GM19328 (cell line): ENCODE measurements around the gene SIAE.

ENCODE experiments used
- ATAC-seq: cut with Tn5 transposase; IDR thresholded peaks from one replicate; pipeline ENCODE4 v1.9.1; 2021; ENCODE audit warnings: mild to moderate bottlenecking, moderate library complexity; ENCODE audit not compliant: unreplicated experiment

Gene SIAE

GRCh38 chr11:124673333-124674167 is at the start of gene SIAE, which contains the start of gene SPA17:
TSS of gene SIAE (minus strand) at chr11:124673739. CDS start at chr11:124673708, 31 bp downstream.
TSS of gene SPA17 (plus strand) at chr11:124673904. CDS start at chr11:124675265, 1,361 bp downstream.
- peak; percentile 93 for ATAC-seq

DNA sequence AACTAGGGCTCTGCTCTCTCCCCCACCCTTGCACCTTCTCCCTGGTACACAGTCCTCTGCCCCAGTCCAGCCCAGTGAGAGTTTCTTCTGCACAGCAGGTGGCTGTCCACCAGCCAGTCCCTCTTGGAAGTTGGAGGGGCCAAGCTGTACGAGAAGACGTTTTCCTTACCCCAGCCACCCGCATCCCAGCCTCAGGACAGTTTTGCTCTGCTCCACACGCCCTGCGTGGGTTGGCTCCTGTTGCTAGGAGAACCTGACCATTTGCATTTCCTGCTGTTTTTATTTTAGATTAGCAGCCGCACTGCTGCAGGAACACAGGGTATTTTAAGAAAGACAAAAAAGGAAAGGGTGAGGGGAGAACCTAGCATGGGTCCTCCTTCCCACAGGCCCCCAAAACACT is 48.6 kb upstream of the SIAE start:
- ATAC-seq: no peak

DNA sequence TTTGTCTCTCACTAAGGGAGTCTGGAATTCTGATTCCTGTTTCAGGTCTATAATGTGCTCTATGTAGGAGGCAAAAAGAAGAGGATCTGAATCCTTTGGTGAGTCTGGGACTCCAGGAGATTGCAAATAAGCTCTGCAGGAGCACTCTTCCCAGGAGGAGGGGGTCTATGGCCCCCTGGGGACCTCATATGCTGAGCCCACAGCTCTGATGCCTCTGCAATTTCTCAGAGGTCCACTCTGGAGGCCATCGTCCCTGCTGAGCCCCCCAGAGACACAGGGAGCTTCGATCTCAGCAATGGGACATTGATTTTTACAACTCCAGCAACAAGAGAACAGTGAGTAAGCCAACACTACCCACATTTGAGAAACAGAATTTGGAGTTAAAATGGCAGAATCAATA is 46.0 kb upstream of the SIAE start:
- ATAC-seq: no peak

GRCh38 chr11:124718801-124719200 is 45.3 kb upstream of the SIAE start:
- no peak for ATAC-seq

DNA sequence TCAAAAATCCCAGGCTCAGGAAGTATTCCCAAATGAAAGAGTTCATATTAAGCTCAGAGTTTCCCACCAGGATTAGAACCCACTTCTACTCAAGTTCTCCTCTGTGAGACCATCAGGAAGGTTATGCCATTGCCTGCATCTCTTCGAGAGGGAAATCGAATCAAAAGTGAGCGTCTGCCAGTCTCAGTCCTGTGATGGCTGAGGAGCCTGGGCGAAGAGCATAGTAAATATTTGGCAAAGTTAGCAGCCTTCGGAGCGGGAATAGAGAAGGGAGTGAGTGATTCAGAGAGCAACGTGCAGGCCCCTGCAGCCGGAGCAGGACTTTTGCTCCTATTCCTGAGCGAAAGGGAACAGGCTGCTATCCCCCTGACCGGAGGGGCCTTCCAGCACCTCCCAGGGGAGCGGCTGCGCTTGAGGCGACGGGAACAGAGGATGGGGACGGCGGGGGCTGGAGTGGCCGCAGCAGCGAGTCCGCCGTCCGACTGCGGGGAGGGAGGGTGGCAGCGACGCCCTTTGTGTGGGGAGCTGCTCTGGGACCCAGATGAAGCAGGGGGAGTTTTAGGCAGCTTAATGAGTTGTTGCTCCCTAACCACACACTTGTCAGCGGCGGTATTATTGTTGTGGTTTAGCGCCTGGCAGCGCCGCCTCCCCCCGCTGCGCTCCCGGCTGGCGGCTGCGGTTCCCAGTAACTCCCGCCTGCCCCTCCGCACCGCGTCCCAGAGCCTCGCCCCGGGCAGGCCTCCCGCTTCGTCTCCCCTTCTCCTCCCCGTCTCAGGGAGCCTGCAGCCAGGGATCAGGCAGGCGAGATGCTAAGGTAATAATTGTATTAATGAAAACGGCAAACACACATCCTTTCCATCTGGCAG is 44.5 kb upstream of the SIAE start:
- ATAC-seq: no peak

GRCh38 chr11:124717421-124717785 is 43.9 kb upstream of the SIAE start:
- no peak for ATAC-seq

DNA sequence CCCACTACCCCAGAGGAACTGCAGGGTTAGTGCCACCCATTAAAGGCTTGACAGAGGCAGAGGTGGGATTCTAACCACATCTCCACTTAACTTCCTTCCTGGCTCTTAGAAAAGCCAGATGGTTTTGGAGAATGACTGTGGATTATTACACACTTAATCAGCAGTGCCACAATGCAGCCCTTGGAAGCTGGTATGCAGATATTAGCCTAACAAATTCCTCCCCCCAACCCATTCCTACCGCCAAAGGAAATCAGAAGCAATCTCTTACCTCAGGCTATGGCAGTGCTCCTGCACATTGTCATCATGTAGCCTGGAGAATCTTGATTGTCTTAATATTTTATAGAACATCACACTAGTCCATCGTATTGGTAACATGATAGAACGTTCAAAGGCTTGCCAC is 43.1 kb upstream of the SIAE start:
- ATAC-seq: no peak

DNA sequence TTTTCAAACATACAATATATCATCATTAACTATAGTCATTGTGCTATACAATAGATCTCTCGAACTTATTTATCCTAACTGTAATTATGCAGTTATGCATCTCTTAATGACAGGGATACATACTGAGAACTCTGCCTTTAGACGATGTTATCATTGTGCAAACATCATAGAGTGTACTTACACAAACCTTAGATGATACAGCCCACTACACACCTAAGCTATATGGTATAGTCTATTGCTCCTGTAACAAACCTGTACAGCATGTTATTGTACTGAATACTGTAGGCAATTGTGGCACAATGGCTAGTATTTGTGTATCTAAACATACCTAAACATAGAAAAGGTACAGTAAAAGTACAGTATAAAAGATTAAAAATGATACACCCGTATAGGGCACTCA is 38.9 kb upstream of the SIAE start:
- ATAC-seq: no peak

GRCh38 chr11:124707829-124708228 is 34.3 kb upstream of the SIAE start:
- ATAC-seq: no peak

DNA sequence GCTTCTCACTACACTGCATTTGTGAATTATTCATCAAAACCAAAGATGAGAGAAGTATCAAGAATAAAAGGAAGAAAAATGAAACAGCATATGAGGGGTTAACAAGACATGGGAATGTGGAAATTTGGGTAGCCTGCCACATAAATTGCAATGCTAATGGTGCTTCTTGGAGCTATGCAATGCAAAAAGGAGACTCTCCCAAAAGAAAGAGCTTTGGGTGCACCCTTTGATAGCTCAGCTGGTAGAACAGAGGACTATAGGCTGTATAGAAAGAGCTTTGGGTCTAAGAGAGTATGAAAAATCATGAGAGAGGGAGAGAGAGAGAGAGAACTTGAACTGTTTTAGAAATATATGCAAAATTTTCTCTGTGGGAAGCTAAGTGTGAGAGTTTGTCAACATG is 26.5 kb upstream of the SIAE start:
- no peak for ATAC-seq

DNA sequence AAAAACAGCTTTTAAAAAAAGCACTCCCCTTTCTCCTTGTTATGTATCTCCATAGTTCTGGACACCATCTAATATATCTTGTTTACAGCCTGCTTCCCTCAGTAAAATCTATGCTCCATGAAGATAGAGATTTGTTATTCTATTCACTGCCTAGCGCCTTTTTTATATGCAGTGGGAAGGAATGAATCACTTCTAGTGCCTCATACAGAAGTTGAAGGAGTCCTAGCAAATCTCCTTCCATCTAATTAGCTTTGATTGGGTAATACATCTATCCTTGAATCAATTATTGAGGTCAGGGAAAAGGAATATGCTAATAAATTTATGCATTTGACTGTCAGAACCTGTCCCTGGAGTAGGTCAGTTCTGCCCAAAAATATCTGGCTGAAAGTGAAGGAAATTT is 26.0 kb upstream of the SIAE start:
- ATAC-seq: no peak

DNA sequence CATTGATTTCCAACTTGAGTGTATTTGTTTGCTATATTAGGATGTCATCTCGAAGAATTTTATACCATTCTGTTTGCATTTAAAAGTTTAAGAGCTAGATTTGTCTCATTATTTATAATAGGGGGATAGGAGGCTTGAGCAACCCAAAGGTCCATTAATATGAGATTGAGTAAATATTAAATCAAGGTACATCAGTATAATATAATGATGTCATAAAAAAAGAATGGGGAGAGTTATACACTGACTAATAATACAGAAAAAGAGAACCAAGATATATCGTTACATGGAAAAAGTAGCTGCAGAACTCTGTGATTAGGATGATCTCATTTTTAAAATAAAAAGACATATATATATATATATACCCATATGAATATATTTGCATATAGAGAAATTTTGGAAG is 19.6 kb upstream of the SIAE start:
- ATAC-seq: no peak

DNA sequence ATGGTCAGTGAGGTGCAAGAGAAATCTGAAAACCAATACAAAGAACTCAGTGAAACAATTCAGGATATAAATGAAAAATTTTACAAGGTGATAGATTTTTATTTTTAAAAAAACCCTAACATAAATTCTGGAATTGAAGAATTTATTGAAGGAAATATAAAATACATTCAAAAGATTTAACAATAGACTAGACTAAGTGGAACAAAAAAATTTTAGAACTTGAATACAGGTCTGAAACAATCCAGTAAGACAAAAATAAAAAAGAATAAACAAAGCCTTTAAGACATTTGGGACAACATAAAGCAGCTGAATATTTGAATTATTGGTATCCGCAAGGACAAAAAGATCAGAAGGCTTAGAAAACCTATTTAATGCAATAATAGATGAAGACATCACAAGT is 8.9 kb upstream of the SIAE start:
- ATAC-seq: no peak

GRCh38 chr11:124681421-124681820 is 7.9 kb upstream of the SIAE start:
- no peak for ATAC-seq

DNA sequence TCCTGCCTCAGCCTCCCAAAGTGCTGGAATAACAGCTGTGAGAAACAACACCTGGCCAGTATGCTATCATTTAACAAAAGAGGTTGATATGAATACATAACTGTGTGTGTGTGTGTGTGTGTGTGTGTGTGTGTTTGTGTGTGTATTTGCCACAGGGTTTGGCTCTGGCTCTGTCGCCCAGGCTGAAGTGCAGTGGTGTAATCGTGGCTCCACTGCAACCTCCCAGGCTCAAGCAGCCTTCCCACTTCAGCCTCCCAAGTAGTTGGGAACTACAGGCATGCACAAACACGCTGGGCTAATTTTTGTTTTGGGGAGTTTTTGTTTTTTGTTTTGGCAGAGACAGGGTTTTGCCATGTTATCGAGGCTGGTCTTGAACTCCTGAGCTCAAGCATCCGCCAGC is 4.9 kb upstream of the SIAE start:
- ATAC-seq: no peak

GRCh38 chr11:124676386-124676785 is 2.8 kb upstream of the SIAE start:
- ATAC-seq: no peak

- ATAC-seq: no peak
Measured at GRCh38 chr11:124674571-124674970, 1.0 kb upstream of the SIAE start.

GRCh38 chr11:124674168-124674517 is 604 bp upstream of the SIAE start:
- ATAC-seq: no peak

DNA sequence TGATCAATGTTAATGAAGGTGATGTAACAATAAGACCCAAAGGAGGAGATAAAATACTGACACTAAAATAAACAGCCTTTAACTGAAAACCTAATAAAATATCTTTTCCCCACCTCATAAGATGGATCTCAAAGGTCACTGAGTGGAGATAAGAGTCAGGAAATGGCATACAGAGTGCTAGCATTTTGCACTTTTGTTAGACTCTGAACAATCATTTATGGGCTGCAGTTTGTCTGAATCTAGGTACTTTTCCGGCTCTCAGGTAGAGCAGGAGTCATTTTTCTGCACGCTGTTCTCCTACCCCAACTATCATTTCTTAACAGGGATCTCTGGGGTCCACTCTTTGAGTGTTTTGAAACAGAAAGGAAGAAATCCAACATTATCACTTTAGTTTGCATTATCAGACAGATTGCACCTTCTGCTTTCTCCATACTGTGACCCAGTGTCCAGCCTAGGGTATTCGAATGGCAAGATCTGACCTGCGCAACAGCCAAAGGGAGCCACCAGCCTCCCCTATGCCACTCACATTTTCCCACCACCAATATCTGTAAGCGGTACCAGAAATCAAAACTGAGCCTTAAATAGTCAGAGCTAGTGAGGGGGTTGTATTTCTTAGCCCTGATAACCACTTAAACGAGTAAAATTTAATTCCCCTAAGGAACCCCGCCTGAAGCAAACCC is 863 bp downstream of the SIAE start:
- no peak for ATAC-seq

- ATAC-seq: no peak
Measured at GRCh38 chr11:124670732-124671131, 2.8 kb downstream of the SIAE start.

DNA sequence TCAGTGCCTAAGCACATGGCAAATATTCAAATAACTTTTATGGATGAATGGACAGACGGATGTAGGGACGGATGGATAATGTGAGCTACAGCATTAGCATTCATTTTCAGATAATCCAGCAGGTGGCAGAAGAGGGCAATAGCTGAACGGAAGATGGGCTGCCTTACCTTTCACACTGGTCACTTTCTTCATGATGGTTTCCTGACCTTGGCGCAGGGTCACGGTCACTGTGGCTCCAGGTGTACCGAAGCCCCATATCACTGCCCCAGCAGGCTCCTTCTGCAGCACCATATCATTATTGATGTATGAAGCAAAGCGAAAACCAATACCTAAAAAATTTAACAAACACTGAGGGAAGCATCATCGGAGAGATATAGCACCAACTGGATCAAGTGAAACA is 4.3 kb downstream of the SIAE start:
- ATAC-seq: no peak

- no peak for ATAC-seq
Measured at GRCh38 chr11:124667601-124668000, 5.9 kb downstream of the SIAE start.
